HepG2 (cell line): Measurements from ENCODE around the gene AMER1. TPM values are rescaled to one million over a fixed set of nuclear protein-coding genes. Genes with fewer than 3 reads are reported as not detected.

Experiments used
- ATAC-seq: fragments of 200-7000 bp; cut with Tn5 transposase; 3 replicates; pipeline ENCODE4 v1.9.1; 2020; ENCODE audit warnings: mild to moderate bottlenecking, moderate library complexity
- BruUV-seq: library from RNA; stranded (reverse); fragments of 400-500 nt; replicated peaks from 2 replicates; lab custom pipeline; 2021; lab: Mats Ljungman, UMichigan
- CTCF ChIA-PET: fragments of 300-600 bp; formaldehyde crosslinking; extraction: SDS; loops from one replicate; lab custom pipeline; 2021; ENCODE audit warnings: low total read pairs, inconsistent platforms, low intra/inter-chr PET ratio; lab: Yijun Ruan, JAX
- POLR2A ChIA-PET: fragments of 350-600 bp; sonication (Branson Sonifier 250); formaldehyde crosslinking; loops from one replicate; lab custom pipeline; 2020; ENCODE audit warnings: antibody characterized with exemption, inconsistent platforms; lab: Yijun Ruan, JAX
- DNase-seq: peaks from one replicate; pipeline ENCODE4 v3.0.0-alpha.2; 2015; ENCODE audit warnings: low spot score
- FAIRE-seq: peaks from 3 replicates; lab custom pipeline; 2011; peaks lifted over from hg19 to GRCh38; lab: Jason Lieb, UNC
- H2AFZ ChIP-seq: one replicate; pipeline ENCODE4 v1.6.1; 2011; ENCODE audit warnings: low read length, inconsistent platforms
- H3K27ac ChIP-seq: fragments of 300-600 bp; 3 replicates; pipeline ENCODE4 v1.8.0; 2011; ENCODE audit warnings: mixed run types, mild to moderate bottlenecking, mixed read lengths, low read length, inconsistent platforms; ENCODE audit not compliant: insufficient read depth; ENCODE audit errors: extremely low read length
- H3K27me3 ChIP-seq, 2 experiments: fragments of 200-600 bp in 1 of 2; 2 replicates in 1 of 2; 3 replicates in 1 of 2; pipeline versions ENCODE4 v1.6.0 to v1.8.0; 2011; ENCODE audit warnings: low read length in 2 of 2, mild to moderate bottlenecking in 2 of 2, moderate library complexity in 2 of 2, inconsistent platforms in 1 of 2; ENCODE audit not compliant: insufficient read depth in 2 of 2, control insufficient read depth in 1 of 2
- H3K36me3 ChIP-seq, 2 experiments: fragments of 200-600 bp in 1 of 2; replicated peaks in 1 of 2; 2 replicates in 1 of 2; 3 replicates in 1 of 2; pipeline versions ENCODE4 v1.5.1 to v1.8.0; 2011; ENCODE audit warnings: low read length in 2 of 2, inconsistent platforms in 1 of 2; ENCODE audit not compliant: insufficient read depth in 2 of 2, control insufficient read depth in 1 of 2
- H3K4me1 ChIP-seq: 2 replicates; pipeline ENCODE4 v1.5.1; 2012; ENCODE audit warnings: low read length, inconsistent platforms; ENCODE audit not compliant: insufficient read depth
- H3K4me2 ChIP-seq: 2 replicates; pipeline ENCODE4 v1.6.0; 2011; ENCODE audit warnings: low read depth, low read length, inconsistent platforms
- H3K4me3 ChIP-seq, 3 experiments: fragments of 200-600 bp in 1 of 3; sonication (generic), shearing (Covaris generic) in 1 of 3; replicated peaks in 1 of 3; 2 replicates each; pipeline ENCODE4 v1.5.1; 2011 to 2016; ENCODE audit warnings: low read length in 3 of 3, inconsistent platforms in 2 of 3, low read depth in 2 of 3, mild to moderate bottlenecking in 2 of 3, control low read depth in 1 of 3, mixed read lengths in 1 of 3; ENCODE audit not compliant: insufficient read depth in 1 of 3
- H3K79me2 ChIP-seq: one replicate; pipeline ENCODE4 v1.6.1; 2011; ENCODE audit warnings: low read length, inconsistent platforms; ENCODE audit not compliant: insufficient read depth
- H3K9ac ChIP-seq: 2 replicates; pipeline ENCODE4 v1.6.0; 2011; ENCODE audit warnings: mild to moderate bottlenecking, low read depth, low read length, inconsistent platforms; ENCODE audit not compliant: insufficient read depth
- H3K9me3 ChIP-seq: 2 replicates; pipeline ENCODE4 v1.5.1; 2012; ENCODE audit warnings: mild to moderate bottlenecking, low read length
- H4K20me1 ChIP-seq: 2 replicates; pipeline ENCODE4 v1.6.0; 2011; ENCODE audit warnings: inconsistent platforms, mild to moderate bottlenecking, low read length, moderate library complexity; ENCODE audit not compliant: insufficient read depth
- GFI1 ChIP-seq: sonication (generic); formaldehyde crosslinking; IDR thresholded peaks from 2 replicates; pipeline ENCODE4 v1.5.0; 2020; ENCODE audit warnings: missing genetic modification reagents, mild to moderate bottlenecking, borderline replicate concordance
- HOMEZ ChIP-seq: IDR thresholded peaks from 2 replicates; pipeline ENCODE4 v1.6.1; 2016; ENCODE audit warnings: low read depth
- HOXD1 ChIP-seq: sonication (generic); formaldehyde crosslinking; IDR thresholded peaks from 2 replicates; pipeline ENCODE4 v1.5.0; 2020; ENCODE audit warnings: missing genetic modification reagents
- NCOA2 ChIP-seq: sonication (generic); formaldehyde crosslinking; IDR thresholded peaks from 2 replicates; pipeline ENCODE4 v1.8.0; 2022; ENCODE audit warnings: inconsistent platforms
- PRDM15 ChIP-seq: sonication (generic); formaldehyde crosslinking; IDR thresholded peaks from 2 replicates; pipeline ENCODE4 v1.4.0; 2020; ENCODE audit warnings: missing genetic modification reagents
- RBAK ChIP-seq: sonication (generic); formaldehyde crosslinking; IDR thresholded peaks from 2 replicates; pipeline ENCODE4 v1.5.1; 2020; ENCODE audit warnings: mild to moderate bottlenecking, missing genetic modification reagents
- RFXAP ChIP-seq: sonication (generic); formaldehyde crosslinking; IDR thresholded peaks from 2 replicates; pipeline ENCODE4 v1.4.0; 2020; ENCODE audit warnings: missing genetic modification reagents, borderline replicate concordance
- STAT5B ChIP-seq: sonication (generic); formaldehyde crosslinking; IDR thresholded peaks from 2 replicates; pipeline ENCODE4 v1.4.0; 2020; ENCODE audit warnings: missing genetic modification reagents
- TBL1XR1 ChIP-seq: fragments of 150-350 bp; IDR thresholded peaks from 2 replicates; pipeline ENCODE4 v1.6.1; 2014; ENCODE audit warnings: borderline replicate concordance, low read length; ENCODE audit not compliant: partially characterized antibody
- TCF7L2 ChIP-seq: IDR thresholded peaks from 2 replicates; pipeline ENCODE4 v1.6.1; 2011; ENCODE audit warnings: mild to moderate bottlenecking, low read depth, low read length, moderate library complexity
- ZNF546 ChIP-seq: sonication (generic); formaldehyde crosslinking; conservative IDR thresholded peaks from 2 replicates; pipeline ENCODE4 v1.8.1; 2023; ENCODE audit warnings: mild to moderate bottlenecking, missing genetic modification reagents
- ZNF780A ChIP-seq: sonication (generic); formaldehyde crosslinking; IDR thresholded peaks from 2 replicates; pipeline ENCODE4 v1.8.0; 2022; ENCODE audit warnings: mild to moderate bottlenecking, missing genetic modification reagents, moderate library complexity
- in situ Hi-C: cut with HindIII; loops from 2 replicates; pipeline ENCODE4 v1.10.0; 2017; ENCODE audit warnings: low pct_unique_long_range_greater_than_20kb; ENCODE audit not compliant: extremely low pct_ligation_motif_present
- intact Hi-C: fragments of 100-400 bp; cut with micrococcal nuclease; formaldehyde crosslinking; loops from one replicate; pipeline ENCODE4 v1.10.0; 2022; ENCODE audit not compliant: unreplicated experiment
- polyA plus RNA-seq, 8 experiments: library from polyadenylated mRNA; depleted of rRNA in 3 of 8; stranded (reverse) in 7 of 8; unstranded in 1 of 8; fragments of >200 nt; fragmentation: Illumina TruSeq in 4 of 8; extraction: Trizol in 4 of 8; gene quantifications; 2 replicates each; pipeline versions ENCODE4 v1.2.1 to v1.2.3, GENCODE V29; 2011 to 2016; ENCODE audit warnings: low read depth in 4 of 8, missing spikeins in 1 of 8, mixed read lengths in 1 of 8; ENCODE audit not compliant: insufficient read depth in 1 of 8
- total RNA-seq, 5 experiments: library from RNA; depleted of rRNA; stranded (reverse); fragments of >200 nt; fragmentation: Illumina TruSeq; extraction: Trizol; gene quantifications; 2 replicates each; pipeline ENCODE4 v1.2.3, GENCODE V29; 2016; ENCODE audit warnings: low read depth in 1 of 5
- TF ChIP-seq, protein P1 (sequence below): sonication (generic); formaldehyde crosslinking; IDR thresholded peaks from 2 replicates; pipeline ENCODE4 v1.4.0; 2020; ENCODE audit warnings: missing genetic modification reagents, borderline replicate concordance
- TF ChIP-seq, protein P2 (sequence below): sonication (generic); formaldehyde crosslinking; IDR thresholded peaks from 2 replicates; pipeline ENCODE4 v1.8.1; 2023; ENCODE audit warnings: mild to moderate bottlenecking, missing genetic modification reagents

Gene AMER1
- total and polyA plus RNA-seq, 2 of the 13 experiments (the other 11 are each of a cell fraction or from before 2014, with no cell fraction given), result 2.8 to 10.8 TPM

DNA sequence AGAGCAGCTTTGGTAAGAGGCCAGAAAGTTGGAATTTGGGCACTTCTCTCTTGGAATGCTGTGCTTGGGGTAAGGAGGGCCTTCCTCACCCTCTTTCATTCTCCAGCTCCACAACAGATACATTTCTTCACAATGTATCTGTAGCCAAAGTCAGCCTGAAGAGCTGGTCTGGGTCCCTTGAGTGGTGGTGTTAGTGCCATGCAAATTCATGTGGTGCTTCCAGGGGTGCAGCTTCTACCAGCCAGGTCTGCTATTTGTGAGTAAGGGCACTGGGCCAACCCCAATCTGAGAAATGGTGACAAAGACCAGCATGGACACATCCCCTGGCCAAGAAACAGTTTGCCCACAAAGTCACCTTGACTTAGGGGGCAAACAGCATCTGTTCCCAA is 17.8 kb downstream of the AMER1 start:
- FAIRE-seq, result no peak
- Histone ChIP-seq H3K4me1 (peaks cover 12% of the 10 kb centered on the region), H4K20me1 (no peaks in the 10 kb centered on the region), H3K79me2 (no peaks in the 10 kb centered on the region), H3K27me3 (no peaks in the 10 kb centered on the region), H3K9me3 (no peaks in the 10 kb centered on the region), H3K4me2 (no peak overlapping the region), H3K36me3 (peaks cover 1 to 3% of the 10 kb centered on the region in 2 experiments; a peak in 3 of 5 replicates), H3K27ac (no peak overlapping the region), H2AFZ (no peak overlapping the region), H3K4me3 (no peak overlapping the region), H3K9ac (no peak overlapping the region)
- ChIA-PET POLR2A (interaction anchor here (2.0 kb wide), 1 partner anchor 17 kb away, joined by 7 read pairs; the partner anchor contains the start of gene AMER1), CTCF (no interaction called here)
- intact Hi-C loops, result no loop called here
- no peak for ATAC-seq
- BruUV-seq, result no TSS peak
- in situ Hi-C loops, result no loop called here
- DNase-seq, result no peak
- TF ChIP-seq TBL1XR1, result no peak
- TF ChIP-seq, protein P1, sequence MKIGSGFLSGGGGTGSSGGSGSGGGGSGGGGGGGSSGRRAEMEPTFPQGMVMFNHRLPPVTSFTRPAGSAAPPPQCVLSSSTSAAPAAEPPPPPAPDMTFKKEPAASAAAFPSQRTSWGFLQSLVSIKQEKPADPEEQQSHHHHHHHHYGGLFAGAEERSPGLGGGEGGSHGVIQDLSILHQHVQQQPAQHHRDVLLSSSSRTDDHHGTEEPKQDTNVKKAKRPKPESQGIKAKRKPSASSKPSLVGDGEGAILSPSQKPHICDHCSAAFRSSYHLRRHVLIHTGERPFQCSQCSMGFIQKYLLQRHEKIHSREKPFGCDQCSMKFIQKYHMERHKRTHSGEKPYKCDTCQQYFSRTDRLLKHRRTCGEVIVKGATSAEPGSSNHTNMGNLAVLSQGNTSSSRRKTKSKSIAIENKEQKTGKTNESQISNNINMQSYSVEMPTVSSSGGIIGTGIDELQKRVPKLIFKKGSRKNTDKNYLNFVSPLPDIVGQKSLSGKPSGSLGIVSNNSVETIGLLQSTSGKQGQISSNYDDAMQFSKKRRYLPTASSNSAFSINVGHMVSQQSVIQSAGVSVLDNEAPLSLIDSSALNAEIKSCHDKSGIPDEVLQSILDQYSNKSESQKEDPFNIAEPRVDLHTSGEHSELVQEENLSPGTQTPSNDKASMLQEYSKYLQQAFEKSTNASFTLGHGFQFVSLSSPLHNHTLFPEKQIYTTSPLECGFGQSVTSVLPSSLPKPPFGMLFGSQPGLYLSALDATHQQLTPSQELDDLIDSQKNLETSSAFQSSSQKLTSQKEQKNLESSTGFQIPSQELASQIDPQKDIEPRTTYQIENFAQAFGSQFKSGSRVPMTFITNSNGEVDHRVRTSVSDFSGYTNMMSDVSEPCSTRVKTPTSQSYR (CRISPR knock-in tag), result no peak
- TF ChIP-seq, protein P2, sequence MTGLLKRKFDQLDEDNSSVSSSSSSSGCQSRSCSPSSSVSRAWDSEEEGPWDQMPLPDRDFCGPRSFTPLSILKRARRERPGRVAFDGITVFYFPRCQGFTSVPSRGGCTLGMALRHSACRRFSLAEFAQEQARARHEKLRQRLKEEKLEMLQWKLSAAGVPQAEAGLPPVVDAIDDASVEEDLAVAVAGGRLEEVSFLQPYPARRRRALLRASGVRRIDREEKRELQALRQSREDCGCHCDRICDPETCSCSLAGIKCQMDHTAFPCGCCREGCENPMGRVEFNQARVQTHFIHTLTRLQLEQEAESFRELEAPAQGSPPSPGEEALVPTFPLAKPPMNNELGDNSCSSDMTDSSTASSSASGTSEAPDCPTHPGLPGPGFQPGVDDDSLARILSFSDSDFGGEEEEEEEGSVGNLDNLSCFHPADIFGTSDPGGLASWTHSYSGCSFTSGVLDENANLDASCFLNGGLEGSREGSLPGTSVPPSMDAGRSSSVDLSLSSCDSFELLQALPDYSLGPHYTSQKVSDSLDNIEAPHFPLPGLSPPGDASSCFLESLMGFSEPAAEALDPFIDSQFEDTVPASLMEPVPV (CRISPR knock-in tag), result no peak
- TF ChIP-seq ZNF780A, result no peak
- TF ChIP-seq STAT5B (CRISPR knock-in tag), result no peak
- no peak for TF ChIP-seq RBAK (CRISPR knock-in tag)
- no peak for TF ChIP-seq NCOA2 (CRISPR knock-in tag)
- no peak for TF ChIP-seq TCF7L2
- no peak for TF ChIP-seq PRDM15 (CRISPR knock-in tag)
- no peak for TF ChIP-seq ZNF546 (CRISPR knock-in tag)
- no peak for TF ChIP-seq GFI1 (CRISPR knock-in tag)
- no peak for TF ChIP-seq HOXD1
- no peak for TF ChIP-seq RFXAP (CRISPR knock-in tag)
- no peak for TF ChIP-seq HOMEZ (CRISPR knock-in tag)
